Activated gamma-delta T cell (primary cell): Measurements from ENCODE around the gene PLXNA4.
"Not testable (repeated sequence)": the region's sequence is repeated elsewhere in the genome, so short reads cannot be mapped to it uniquely, and the experiment has no call there.

Experiments
- DNase-seq: peaks from one replicate; lab custom pipeline; 2025; lab: John Stamatoyannopoulos, UW
- total RNA-seq, 2 donors: gene quantifications; one replicate each; lab custom pipeline; 2026; lab: John Stamatoyannopoulos, UW

The PLXNA4 gene
- 3.4 to 7.6 reads per million in 2 donors for total RNA-seq

- DNase-seq, result no peak
Measured at GRCh38 chr7:132575982-132576720, at the start of gene PLXNA4. TSS of gene PLXNA4 (minus strand) at chr7:132576470. CDS start at chr7:132508693, 67,777 bp downstream.

- DNase-seq, result no peak
Measured at GRCh38 chr7:132625651-132626050, 49.4 kb upstream of the PLXNA4 start.

GRCh38 chr7:132622081-132622480 is 45.8 kb upstream of the PLXNA4 start:
- no peak for DNase-seq

- DNase-seq, result no peak
Measured at GRCh38 chr7:132619967-132620366, 43.7 kb upstream of the PLXNA4 start.

GRCh38 chr7:132618956-132619305 is 42.7 kb upstream of the PLXNA4 start:
- DNase-seq, result no peak

GRCh38 chr7:132618271-132618955 is 42.1 kb upstream of the PLXNA4 start:
- DNase-seq, result no peak

GRCh38 chr7:132614428-132615318 is 38.4 kb upstream of the PLXNA4 start:
- DNase-seq, result no peak

- DNase-seq, result no peak
Measured at GRCh38 chr7:132613737-132614136, 37.5 kb upstream of the PLXNA4 start.

- DNase-seq, result no peak
Measured at GRCh38 chr7:132610995-132611394, 34.7 kb upstream of the PLXNA4 start.

- DNase-seq, result no peak
Measured at GRCh38 chr7:132609906-132610520, 33.7 kb upstream of the PLXNA4 start.

GRCh38 chr7:132609222-132609621 is 33.0 kb upstream of the PLXNA4 start:
- DNase-seq, result no peak

GRCh38 chr7:132608523-132608922 is 32.3 kb upstream of the PLXNA4 start:
- DNase-seq, result no peak

- DNase-seq, result no peak
Measured at GRCh38 chr7:132607656-132608055, 31.4 kb upstream of the PLXNA4 start.

- DNase-seq, result no peak
Measured at GRCh38 chr7:132604121-132604520, 27.9 kb upstream of the PLXNA4 start.

GRCh38 chr7:132603220-132603833 is 27.1 kb upstream of the PLXNA4 start:
- no peak for DNase-seq

GRCh38 chr7:132601783-132602182 is 25.5 kb upstream of the PLXNA4 start:
- no peak for DNase-seq

GRCh38 chr7:132596588-132596987 is 20.3 kb upstream of the PLXNA4 start:
- DNase-seq, result no peak

GRCh38 chr7:132594741-132595140 is 18.5 kb upstream of the PLXNA4 start:
- DNase-seq, result not testable (repeated sequence)

- no peak for DNase-seq
Measured at GRCh38 chr7:132592936-132593335, 16.7 kb upstream of the PLXNA4 start.

GRCh38 chr7:132592231-132592920 is 16.1 kb upstream of the PLXNA4 start:
- no peak for DNase-seq

- DNase-seq, result no peak
Measured at GRCh38 chr7:132590162-132590561, 13.9 kb upstream of the PLXNA4 start.
